ENCODE data around the gene YWHAQ. TPM values are rescaled to one million over a fixed set of nuclear protein-coding genes. Genes with fewer than 3 reads are reported as not detected.

Gene YWHAQ
- total RNA-seq, 4 donors from 2014 or later = 141 to 442 (median 227) TPM

DNA sequence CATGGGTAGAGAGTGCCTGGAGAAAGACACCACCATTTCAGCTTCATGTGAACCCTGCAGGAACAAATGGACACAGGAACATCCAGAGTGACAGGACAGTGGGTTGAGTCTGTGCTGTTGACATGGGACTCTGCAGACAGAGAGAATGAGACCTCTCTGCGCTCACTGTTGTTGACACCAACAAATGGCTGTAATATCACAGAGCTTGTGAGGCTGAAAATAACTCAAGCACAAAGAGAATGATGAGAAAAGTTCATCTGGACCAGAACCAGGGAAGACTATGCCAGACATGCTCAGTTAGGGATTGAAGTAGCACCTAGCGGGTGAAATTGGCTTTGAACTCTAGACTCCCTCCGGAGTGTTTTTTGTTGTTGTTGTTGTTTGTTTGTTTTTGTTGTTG lies 37.0 kb upstream of the YWHAQ start:
- H3K27ac ChIP-seq = no peak overlapping the region
- TF ChIP-seq CTCF (IDR thresholded peaks at IDR 0.05) (no peak), POLR2A (IDR thresholded peaks at IDR 0.05) (no peak)
- DNase-seq = no peak
- intact Hi-C loops (cut with DNase I) = no loop called here
- WGBS, 2 donors = 62 to 89% methylated on average over 3 of the region's 3 CpGs
- peaks cover 0 to 20% (median 14%) of the 10 kb centered on the region in 3 donors for H3K4me1 ChIP-seq
- no peaks in the 10 kb centered on the region for H3K9me3 ChIP-seq
- no peaks in the 10 kb centered on the region for H3K36me3 ChIP-seq
- peaks cover 0 to 43% (median 0%) of the 10 kb centered on the region in 4 donors for H3K27me3 ChIP-seq
- no peak overlapping the region for H3K4me3 ChIP-seq

- Histone ChIP-seq H3K36me3 (no peaks in the 10 kb centered on the region), H3K27me3 (peaks cover 0 to 43% (median 0%) of the 10 kb centered on the region in 4 donors), H3K9me3 (no peaks in the 10 kb centered on the region), H3K4me1 (peaks cover 0 to 20% (median 14%) of the 10 kb centered on the region in 3 donors), H3K4me3 (no peak overlapping the region), H3K27ac (no peak overlapping the region)
- intact Hi-C loops (cut with DNase I) = no loop called here
- WGBS, 2 donors = 59 to 60% methylated on average over 3 of the region's 3 CpGs
- no peak for DNase-seq
- TF ChIP-seq POLR2A (IDR thresholded peaks at IDR 0.05) = no peak
- TF ChIP-seq CTCF (IDR thresholded peaks at IDR 0.05) = no peak
Measured at GRCh38 chr2:9666306-9666705, 35.5 kb upstream of the YWHAQ start.

DNA sequence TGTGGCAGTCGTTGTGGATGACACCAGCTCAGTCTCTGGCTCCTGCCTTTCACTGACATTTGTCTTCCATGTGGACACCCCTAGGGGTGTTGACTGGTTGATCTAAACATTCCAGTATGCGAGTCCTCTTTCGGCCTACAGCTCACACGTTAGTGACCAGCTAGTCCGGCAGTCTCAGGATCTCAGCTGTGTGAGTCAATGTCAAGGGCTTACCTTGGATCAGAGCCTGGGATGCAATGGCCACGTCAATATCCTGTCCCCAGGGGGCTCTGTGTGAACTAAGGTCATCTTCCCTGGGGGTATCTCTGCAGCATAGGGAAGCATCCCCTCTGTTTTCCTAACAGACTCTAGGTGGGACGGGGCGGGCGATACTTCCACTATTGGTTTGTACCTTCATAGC lies 35.1 kb upstream of the YWHAQ start:
- Histone ChIP-seq H3K27ac (no peak overlapping the region), H3K36me3 (no peaks in the 10 kb centered on the region), H3K27me3 (peaks cover 0 to 43% (median 0%) of the 10 kb centered on the region in 4 donors), H3K4me1 (peaks cover 0 to 20% (median 14%) of the 10 kb centered on the region in 3 donors), H3K4me3 (no peak overlapping the region), H3K9me3 (no peaks in the 10 kb centered on the region)
- WGBS, 2 donors = 72 to 85% methylated on average over 5 to 8 of the region's 9 CpGs
- TF ChIP-seq POLR2A (IDR thresholded peaks at IDR 0.05) = no peak
- TF ChIP-seq CTCF (IDR thresholded peaks at IDR 0.05) = no peak
- no peak for DNase-seq
- intact Hi-C loops (cut with DNase I) = no loop called here

GRCh38 chr2:9664365-9664764 lies 33.6 kb upstream of the YWHAQ start:
- no peak overlapping the region for H3K27ac ChIP-seq
- intact Hi-C loops (cut with DNase I) = no loop called here
- DNase-seq = no peak
- no peak overlapping the region for H3K4me3 ChIP-seq
- H3K27me3 ChIP-seq = peaks cover 0 to 43% (median 0%) of the 10 kb centered on the region in 4 donors
- H3K4me1 ChIP-seq = peaks cover 0 to 15% (median 11%) of the 10 kb centered on the region in 3 donors
- no peaks in the 10 kb centered on the region for H3K9me3 ChIP-seq
- 72 to 92% methylated on average over 3 of the region's 3 CpGs for WGBS, 2 donors
- no peaks in the 10 kb centered on the region for H3K36me3 ChIP-seq
- TF ChIP-seq CTCF (IDR thresholded peaks at IDR 0.05) = no peak
- TF ChIP-seq POLR2A (IDR thresholded peaks at IDR 0.05) = no peak

DNA sequence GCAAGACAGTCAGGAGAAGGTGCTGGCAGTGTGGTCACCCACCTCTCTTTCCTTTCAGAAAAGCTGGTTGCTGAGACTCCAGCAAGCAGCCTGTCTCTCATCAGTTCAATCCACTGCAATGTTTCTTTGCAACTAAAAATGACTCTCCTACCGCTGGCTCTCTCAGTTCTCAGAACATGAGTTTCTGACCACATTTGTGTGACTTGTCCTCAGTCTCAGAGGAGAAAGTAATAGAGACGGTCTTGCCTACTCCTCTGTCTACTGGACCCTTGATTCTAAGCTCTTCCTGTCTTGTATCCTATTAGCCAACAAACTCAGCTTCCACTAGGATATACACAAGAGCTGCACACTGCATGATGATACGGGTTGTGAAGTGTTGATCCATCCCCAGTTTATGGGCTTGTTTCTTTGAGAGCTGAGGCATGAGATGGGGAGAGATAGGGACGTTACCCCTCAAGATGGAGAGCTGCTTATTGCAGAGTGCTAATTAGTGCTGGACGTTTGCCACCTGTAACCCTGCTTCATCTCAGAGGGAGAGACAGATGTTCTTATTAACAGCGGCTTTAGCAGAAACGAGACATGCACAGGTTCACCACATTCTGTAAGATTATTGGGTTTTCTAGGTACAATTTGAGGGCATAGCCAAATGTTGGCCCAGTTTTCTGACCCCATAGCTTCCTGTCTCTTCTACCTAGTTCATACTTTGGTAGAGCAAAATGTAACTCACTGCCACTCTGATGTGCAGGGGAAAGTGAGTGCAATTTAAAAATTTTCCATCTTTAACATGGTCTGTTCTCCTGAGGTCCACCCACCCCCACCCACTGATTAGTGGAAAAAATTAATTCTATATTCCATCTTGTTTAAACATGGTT lies 32.4 kb upstream of the YWHAQ start:
- no peak for TF ChIP-seq CTCF (IDR thresholded peaks at IDR 0.05)
- no peak for TF ChIP-seq POLR2A (IDR thresholded peaks at IDR 0.05)
- DNase-seq = no peak
- intact Hi-C loops (cut with DNase I) = no loop called here
- peaks cover 0 to 43% (median 0%) of the 10 kb centered on the region in 4 donors for H3K27me3 ChIP-seq
- no peak overlapping the region for H3K4me3 ChIP-seq
- peaks cover 0 to 4% (median 0%) of the 10 kb centered on the region in 3 donors for H3K4me1 ChIP-seq
- no peaks in the 10 kb centered on the region for H3K9me3 ChIP-seq
- no peak overlapping the region for H3K27ac ChIP-seq
- WGBS, 2 donors = 71 to 80% methylated on average over 7 of the region's 7 CpGs
- H3K36me3 ChIP-seq = no peaks in the 10 kb centered on the region

Data from esophagus squamous epithelium (tissue), 5 donors.